GM23338 (cell line): ENCODE data around the gene ZNF350. TPM values are rescaled to one million over a fixed set of nuclear protein-coding genes. Genes with fewer than 3 reads are reported as not detected.

Experiments
- ATAC-seq: fragments of 200-7000 bp; cut with Tn5 transposase; 3 replicates; pipeline ENCODE4 v1.9.1; 2020
- DNase-seq: peaks from one replicate; pipeline ENCODE4 v3.0.0-alpha.2; 2015; ENCODE audit warnings: low spot score
- H2AFZ ChIP-seq: fragments of 200-600 bp; sonication (generic); 2 replicates; pipeline ENCODE4 v1.8.0; 2016; ENCODE audit warnings: antibody characterized with exemption, mild to moderate bottlenecking, moderate library complexity
- H3F3A ChIP-seq: fragments of 200-600 bp; sonication (generic); replicated peaks from 2 replicates; pipeline ENCODE4 v1.8.0; 2017; ENCODE audit warnings: antibody characterized with exemption, mixed run types, low read depth
- H3K27ac ChIP-seq: fragments of 200-600 bp; sonication (generic); 2 replicates; pipeline ENCODE4 v1.6.1; 2016; ENCODE audit warnings: low read depth
- H3K27me3 ChIP-seq: fragments of 200-600 bp; sonication (generic); 2 replicates; pipeline ENCODE4 v1.8.0; 2016; ENCODE audit warnings: mild to moderate bottlenecking, mixed run types, moderate library complexity; ENCODE audit not compliant: insufficient read depth
- H3K36me3 ChIP-seq: fragments of 200-600 bp; sonication (generic); 2 replicates; pipeline ENCODE4 v1.8.0; 2016; ENCODE audit warnings: mild to moderate bottlenecking; ENCODE audit not compliant: insufficient read depth
- H3K4me1 ChIP-seq: fragments of 200-600 bp; sonication (generic); 2 replicates; pipeline ENCODE4 v1.8.0; 2016; ENCODE audit warnings: mild to moderate bottlenecking, moderate library complexity; ENCODE audit not compliant: insufficient read depth
- H3K4me2 ChIP-seq: fragments of 200-600 bp; sonication (generic); 2 replicates; pipeline ENCODE4 v1.7.1; 2017; ENCODE audit warnings: mixed run types
- H3K4me3 ChIP-seq: fragments of 200-600 bp; sonication (generic); 2 replicates; pipeline ENCODE4 v1.6.1; 2016; ENCODE audit warnings: mixed run types
- H3K79me2 ChIP-seq: fragments of 200-600 bp; sonication (generic); replicated peaks from 2 replicates; pipeline ENCODE4 v1.8.0; 2017; ENCODE audit warnings: mild to moderate bottlenecking; ENCODE audit not compliant: insufficient read depth
- H3K9me2 ChIP-seq: fragments of 200-600 bp; sonication (generic); 2 replicates; pipeline ENCODE4 v1.8.0; 2017; ENCODE audit not compliant: insufficient read depth
- H4K20me1 ChIP-seq: fragments of 200-600 bp; sonication (generic); replicated peaks from 2 replicates; pipeline ENCODE4 v1.8.0; 2017; ENCODE audit warnings: mild to moderate bottlenecking; ENCODE audit not compliant: insufficient read depth
- H3K27ac Mint-ChIP-seq: 2 replicates; pipeline ENCODE4 v1.8.0; 2020; ENCODE audit warnings: inconsistent platforms, mild to moderate bottlenecking, moderate library complexity, mixed read lengths
- H3K27me3 Mint-ChIP-seq: 3 replicates; pipeline ENCODE4 v1.8.0; 2022; ENCODE audit warnings: low read depth, mild to moderate bottlenecking, moderate library complexity, mixed read lengths, inconsistent platforms; ENCODE audit not compliant: insufficient read depth, poor library complexity
- H3K36me3 Mint-ChIP-seq: 3 replicates; pipeline ENCODE4 v1.8.0; 2021; ENCODE audit warnings: low read depth, mild to moderate bottlenecking, inconsistent platforms, moderate library complexity, mixed read lengths
- H3K4me1 Mint-ChIP-seq: 3 replicates; pipeline ENCODE4 v1.8.0; 2020; ENCODE audit warnings: mild to moderate bottlenecking, inconsistent platforms, mixed read lengths
- H3K4me3 Mint-ChIP-seq: 3 replicates; pipeline ENCODE4 v1.8.0; 2021; ENCODE audit warnings: moderate library complexity, mild to moderate bottlenecking, inconsistent platforms, mixed read lengths
- H3K9me3 Mint-ChIP-seq: 3 replicates; pipeline ENCODE4 v1.8.0; 2020; ENCODE audit warnings: moderate library complexity, mild to moderate bottlenecking, inconsistent platforms, mixed read lengths
- CREB1 ChIP-seq: fragments of 250-450 bp; sonication (Bioruptor Pico); IDR thresholded peaks from 2 replicates; pipeline ENCODE4 v1.5.0; 2020; ENCODE audit warnings: low read depth, mild to moderate bottlenecking, moderate library complexity
- CTCF ChIP-seq, 2 experiments: fragments of 200-600 bp in 1 of 2; sonication (generic) in 1 of 2; conservative IDR thresholded peaks; 2 replicates each; pipeline versions ENCODE4 v1.5.1 to v1.6.1; 2016 to 2017; ENCODE audit warnings: antibody characterized with exemption in 2 of 2, low read depth in 2 of 2, mild to moderate bottlenecking in 2 of 2, moderate library complexity in 1 of 2
- EZH2 ChIP-seq: fragments of 200-600 bp; sonication (generic); IDR thresholded peaks from one replicate; pipeline ENCODE4 v1.8.0; 2017; ENCODE audit warnings: antibody characterized with exemption, mild to moderate bottlenecking, low read depth; ENCODE audit not compliant: unreplicated experiment
- JUNB ChIP-seq: IDR thresholded peaks from one replicate; pipeline ENCODE4 v1.6.1; 2016; ENCODE audit warnings: antibody characterized with exemption; ENCODE audit not compliant: unreplicated experiment
- NANOG ChIP-seq: IDR thresholded peaks from 2 replicates; pipeline ENCODE4 v1.6.1; 2016; ENCODE audit warnings: antibody characterized with exemption, borderline replicate concordance
- POLR2AphosphoS5 ChIP-seq: IDR thresholded peaks from 2 replicates; pipeline ENCODE4 v1.6.1; 2016; ENCODE audit warnings: antibody characterized with exemption, low read depth
- REST ChIP-seq: IDR thresholded peaks from one replicate; pipeline ENCODE4 v1.6.1; 2018; ENCODE audit warnings: antibody characterized with exemption; ENCODE audit not compliant: unreplicated experiment
- STAT1 ChIP-seq: IDR thresholded peaks from one replicate; pipeline ENCODE4 v1.6.1; 2016; ENCODE audit warnings: antibody characterized with exemption; ENCODE audit not compliant: unreplicated experiment
- polyA plus RNA-seq: library from polyadenylated mRNA; unstranded; fragments of >200 nt; fragmentation: Nextera tagmentation; extraction: Ambion mirVana; gene quantifications from 2 replicates; pipeline ENCODE4 v1.2.1, GENCODE V29; 2016
- total RNA-seq: library from RNA; depleted of rRNA; stranded (reverse); fragments of >200 nt; shearing (Covaris generic); gene quantifications from 2 replicates; pipeline ENCODE4 v1.2.3, GENCODE V29; 2014

The ZNF350 gene
- total and polyA plus RNA-seq, 2 experiments from 2014 or later = 5.8 to 7.6 TPM

DNA sequence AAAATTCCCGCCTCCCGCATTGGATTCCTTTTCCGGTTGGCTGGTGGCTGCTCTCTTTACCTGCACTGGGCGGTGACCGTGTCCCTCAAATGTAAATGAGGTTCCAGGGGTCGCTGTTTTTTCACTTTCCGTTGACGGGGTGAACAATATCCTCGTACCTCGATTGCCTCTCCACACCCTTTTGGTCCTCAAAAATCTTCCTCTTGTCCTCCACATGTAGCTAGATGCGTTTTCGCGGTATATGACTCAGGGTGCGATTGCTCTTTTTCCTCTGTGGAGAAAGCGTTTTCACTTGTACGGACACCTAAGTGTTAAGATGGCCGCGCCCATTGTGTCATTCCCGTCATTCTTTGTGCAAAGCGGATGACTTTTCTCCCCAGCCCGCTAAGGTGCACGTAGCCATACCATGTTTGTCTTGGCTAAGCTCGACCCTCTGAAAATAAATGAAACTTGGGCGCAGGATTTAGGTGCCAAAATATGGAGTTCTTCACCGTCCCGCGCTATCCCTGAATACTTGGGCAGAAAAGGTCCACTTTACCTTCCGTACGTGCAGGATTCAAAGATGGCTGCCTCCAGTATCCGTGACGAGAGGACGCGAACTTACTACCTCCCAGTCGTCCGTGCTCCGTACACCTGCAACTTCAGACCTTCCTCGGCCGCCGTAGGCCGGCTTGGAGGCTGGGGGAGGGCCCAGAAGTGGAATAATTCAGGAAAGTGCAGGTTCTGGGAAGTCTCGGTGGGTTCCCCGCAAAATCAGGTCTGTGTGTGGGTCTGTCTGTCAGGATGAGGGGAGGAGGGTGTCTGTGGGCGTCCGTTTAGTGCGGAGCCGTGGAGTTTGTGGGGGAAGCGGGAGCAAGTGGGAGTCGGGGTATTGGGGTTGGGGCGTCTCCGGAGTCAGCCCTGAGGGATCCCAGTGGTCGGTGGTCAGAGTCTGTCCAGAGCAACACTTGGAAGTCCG lies 59.6 kb downstream of the ZNF350 start, which contains the start of gene ZNF613 (continued):
- no peak for TF ChIP-seq STAT1
- TF ChIP-seq CREB1 (CRISPR knock-in tag) = peak; percentile 72
- peak; percentile 24 to 44; a peak in 3 of 4 replicates for TF ChIP-seq CTCF (conservative IDR thresholded peaks at IDR 0.05; ENCODE audit: low read depth in 2 of 2)
- TF ChIP-seq REST = no peak
- TF ChIP-seq JUNB = no peak
- TF ChIP-seq NANOG = no peak
- no peak for TF ChIP-seq EZH2

- Histone ChIP-seq H4K20me1 (no peaks in the 10 kb centered on the region; the same call in 1 of the 2 replicates), H3K79me2 (peaks cover 41% of the 10 kb centered on the region), H3K4me2 (peak overlapping the region; percentile 77), H3K4me1 (0 out of 2 replicates have a peak, but pooled peaks cover 6% of the 10 kb centered on the region), H3K27ac (peak overlapping the region; percentile 95), H3K27me3 (no peaks in the 10 kb centered on the region), H2AFZ (no peak overlapping the region), H3F3A (no peaks in the 10 kb centered on the region), H3K9me2 (peaks cover 6% of the 10 kb centered on the region; the same call in 1 of the 2 replicates), H3K4me3 (peak overlapping the region; percentile 74), H3K36me3 (peaks cover 37% of the 10 kb centered on the region)
- Mint-ChIP-seq H3K27ac (peak overlapping the region; percentile 99), H3K4me3 (peak overlapping the region; percentile 96), H3K9me3 (peaks cover 78% of the 10 kb centered on the region), H3K27me3 (peaks cover 9% of the 10 kb centered on the region), H3K4me1 (peaks cover 8% of the 10 kb centered on the region), H3K36me3 (peaks cover 89% of the 10 kb centered on the region)
- DNase-seq = no peak
- TF ChIP-seq POLR2AphosphoS5 (peak; percentile 55; the same call in 1 of the 2 replicates), NANOG (no peak)
- ATAC-seq = peak; percentile 7
Measured at GRCh38 chr19:51926426-51926783, 60.2 kb downstream of the ZNF350 start.
